ENCODE results near the gene HADH. TPM values are rescaled to one million over a fixed set of nuclear protein-coding genes. Genes with fewer than 3 reads are reported as not detected.
"Not testable (repeated sequence)": the region's sequence is repeated elsewhere in the genome, so short reads cannot be mapped to it uniquely, and the experiment has no call there.

The HADH gene
- total RNA-seq, 1 donor from 2014 or later = 27.4 TPM

DNA sequence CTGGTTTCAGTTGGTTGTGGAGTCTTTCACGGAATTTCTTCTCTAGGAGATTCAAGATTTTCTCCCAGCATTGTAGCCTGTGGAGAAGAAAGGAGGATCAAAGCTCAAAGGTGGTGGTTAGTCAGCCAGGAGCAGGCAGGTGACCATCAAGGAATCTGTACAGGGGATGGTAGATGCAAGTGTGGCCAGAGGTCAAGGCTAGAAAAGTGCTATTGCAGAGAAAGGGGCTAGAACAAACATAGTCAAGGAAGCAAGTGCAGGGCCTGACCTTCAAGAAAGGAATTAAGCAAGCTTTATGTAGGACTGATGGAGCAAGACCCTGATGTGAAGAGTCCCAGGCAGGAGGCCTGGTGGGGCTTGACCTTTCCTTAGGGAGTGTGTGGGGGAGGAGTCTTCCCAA lies 16.1 kb downstream of the HADH start:
- no peak for DNase-seq (ENCODE audit: low read depth)
- TF ChIP-seq CTCF (conservative IDR thresholded peaks at IDR 0.05; ENCODE audit: low read depth, low read length) = no peak

DNA sequence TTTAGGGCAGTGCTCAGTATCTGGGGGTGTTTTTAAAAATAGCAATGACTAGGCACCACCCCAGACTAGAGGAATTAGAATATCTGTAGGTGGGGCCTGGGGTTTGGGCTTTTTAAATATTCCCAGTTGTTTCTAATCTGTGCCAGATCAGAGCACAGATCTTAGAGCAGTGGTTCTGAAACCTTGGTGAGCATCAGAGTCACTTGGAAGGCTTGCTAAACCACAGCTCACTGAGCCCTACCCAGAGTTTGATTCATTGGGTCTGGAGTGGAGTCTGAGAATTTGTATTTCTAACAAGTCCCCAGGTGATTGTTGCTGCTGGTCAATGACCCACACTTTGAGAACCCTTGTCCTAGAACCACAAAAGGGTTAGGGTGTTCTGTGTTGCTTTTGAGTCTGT lies 16.7 kb downstream of the HADH start:
- no peak overlapping the region for H3K4me3 ChIP-seq (ENCODE audit: low read depth, low read length)
- no peak for DNase-seq (ENCODE audit: low read depth)
- TF ChIP-seq CTCF (conservative IDR thresholded peaks at IDR 0.05; ENCODE audit: low read depth, low read length) = no peak

More for the DNA sequence above, 16.1 kb downstream of the HADH start:
- H3K4me3 ChIP-seq (ENCODE audit: low read depth, low read length) = no peak overlapping the region

DNA sequence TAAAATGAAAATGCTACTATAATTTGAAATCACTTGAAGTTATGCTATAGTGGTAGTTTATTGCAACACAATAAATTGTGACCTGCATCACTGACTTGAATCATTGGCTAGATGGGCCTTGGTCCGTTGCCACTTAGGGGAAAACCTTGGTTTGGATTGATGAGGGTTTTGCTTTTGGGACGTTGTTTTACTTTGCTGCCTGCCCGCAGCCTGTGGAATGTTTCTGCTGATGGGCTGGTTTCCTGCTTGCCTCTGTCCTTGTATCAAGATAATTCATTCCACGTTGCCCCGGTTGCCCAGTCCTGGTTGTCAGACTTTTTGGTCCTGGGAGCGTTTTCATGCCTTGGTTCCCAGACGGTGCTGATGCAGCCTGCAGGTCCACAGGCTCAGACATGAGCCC lies 18.3 kb downstream of the HADH start:
- TF ChIP-seq CTCF (conservative IDR thresholded peaks at IDR 0.05; ENCODE audit: low read depth, low read length) = no peak
- DNase-seq (ENCODE audit: low read depth) = no peak
- no peak overlapping the region for H3K4me3 ChIP-seq (ENCODE audit: low read depth, low read length)

- no peak overlapping the region for H3K4me3 ChIP-seq (ENCODE audit: low read depth, low read length)
- no peak for DNase-seq (ENCODE audit: low read depth)
- no peak for TF ChIP-seq CTCF (conservative IDR thresholded peaks at IDR 0.05; ENCODE audit: low read depth, low read length)
These were observed 19.0 kb downstream of the HADH start for GRCh38 chr4:108008721-108009120.

GRCh38 chr4:108010167-108010566 lies 20.5 kb downstream of the HADH start:
- H3K4me3 ChIP-seq (ENCODE audit: low read depth, low read length) = no peak overlapping the region
- DNase-seq (ENCODE audit: low read depth) = no peak
- TF ChIP-seq CTCF (conservative IDR thresholded peaks at IDR 0.05; ENCODE audit: low read depth, low read length) = no peak

- H3K4me3 ChIP-seq (ENCODE audit: low read depth, low read length); DNase-seq (ENCODE audit: low read depth): not testable (repeated sequence)
These were observed 22.7 kb downstream of the HADH start for GRCh38 chr4:108012382-108012781.

GRCh38 chr4:108013327-108013726 lies 23.6 kb downstream of the HADH start:
- no peak overlapping the region for H3K4me3 ChIP-seq (ENCODE audit: low read depth, low read length)
- DNase-seq (ENCODE audit: low read depth) = no peak
- TF ChIP-seq CTCF (conservative IDR thresholded peaks at IDR 0.05; ENCODE audit: low read depth, low read length) = no peak

DNA sequence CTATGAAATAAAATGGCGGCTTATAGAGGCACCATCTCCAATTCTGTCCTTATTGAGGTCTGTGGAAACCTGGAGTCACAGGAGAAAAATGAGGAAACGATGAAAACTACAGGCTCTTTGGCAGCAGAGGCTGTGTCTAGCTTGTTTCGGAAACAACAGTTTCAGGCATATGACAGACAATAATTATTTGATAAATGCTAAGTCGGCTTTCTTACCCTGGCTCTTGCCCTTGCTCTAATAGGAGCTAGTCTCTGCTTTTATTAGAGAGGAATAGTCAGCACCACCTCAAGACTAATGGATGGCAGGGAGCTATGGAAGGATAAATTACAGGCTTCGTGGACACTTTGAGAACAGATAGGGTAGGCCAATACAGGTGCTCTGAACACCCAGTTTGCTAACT lies 24.3 kb downstream of the HADH start:
- TF ChIP-seq CTCF (conservative IDR thresholded peaks at IDR 0.05; ENCODE audit: low read depth, low read length) = no peak
- DNase-seq (ENCODE audit: low read depth) = no peak
- no peak overlapping the region for H3K4me3 ChIP-seq (ENCODE audit: low read depth, low read length)
